Vagina (tissue), 2 donors: ENCODE data around the gene C1QL2. TPM values are rescaled to one million over a fixed set of nuclear protein-coding genes. Genes with fewer than 3 reads are reported as not detected.

ENCODE experiments used
- DNase-seq, 2 donors: peaks; one replicate each; pipeline ENCODE4 v3.0.0-alpha.2; 2017; ENCODE audit errors: extremely low spot score in 2 of 2
- H3K27ac ChIP-seq: fragments of 200-600 bp; sonication (generic); one replicate; pipeline ENCODE4 v1.5.1; 2019
- H3K27me3 ChIP-seq: fragments of 200-600 bp; sonication (generic); one replicate; pipeline ENCODE4 v1.5.1; 2019
- H3K36me3 ChIP-seq, 2 donors: fragments of 200-600 bp; sonication (generic); one replicate each; pipeline ENCODE4 v1.5.1; 2017 to 2019
- H3K4me1 ChIP-seq: fragments of 200-600 bp; sonication (generic); one replicate; pipeline ENCODE4 v1.5.1; 2019
- H3K4me3 ChIP-seq, 2 donors: fragments of 200-600 bp; sonication (generic); 1 replicate in 1 of 2; 2 replicates in 1 of 2; pipeline ENCODE4 v1.5.1; 2016 to 2019
- H3K9me3 ChIP-seq: fragments of 200-600 bp; sonication (generic); one replicate; pipeline ENCODE4 v1.5.1; 2019
- CTCF ChIP-seq, 3 experiments: fragments of 450-650 bp in 2 of 3; fragments of 200-600 bp in 1 of 3; sonication (generic) in 1 of 3; IDR thresholded peaks; one replicate each; pipeline ENCODE4 v1.5.1; 2017 to 2019; ENCODE audit warnings: antibody characterized with exemption in 3 of 3, mild to moderate bottlenecking in 2 of 3, moderate library complexity in 2 of 3
- POLR2A ChIP-seq, 2 donors: fragments of 450-650 bp; IDR thresholded peaks; one replicate each; pipeline ENCODE4 v1.6.1; 2017; ENCODE audit warnings: antibody characterized with exemption in 2 of 2, mild to moderate bottlenecking in 2 of 2, moderate library complexity in 2 of 2
- POLR2AphosphoS5 ChIP-seq, 2 donors: sonication (generic); formaldehyde crosslinking; IDR thresholded peaks; one replicate each; pipeline ENCODE4 v1.9.0; 2017; ENCODE audit warnings: antibody characterized with exemption in 2 of 2, mild to moderate bottlenecking in 2 of 2, low read depth in 1 of 2; ENCODE audit not compliant: insufficient read depth in 1 of 2
- intact Hi-C: fragments of 100-400 bp; cut with DNase I; formaldehyde crosslinking; loops from one replicate; pipeline ENCODE4 v1.15.1; 2023
- total RNA-seq: library from RNA; depleted of rRNA; stranded (reverse); fragments of >200 nt; gene quantifications from one replicate; pipeline ENCODE4 v1.2.3, GENCODE V29; 2016

C1QL2 gene
- total RNA-seq, 1 donor from 2014 or later: not detected

GRCh38 chr2:119184512-119184911, 26.0 kb upstream of the C1QL2 start:
- intact Hi-C loops: no loop called here
- TF ChIP-seq POLR2A (IDR thresholded peaks at IDR 0.05) (no peak), POLR2AphosphoS5 (IDR thresholded peaks at IDR 0.05; ENCODE audit: insufficient read depth in 1 of 2, low read depth in 1 of 2) (no peak), CTCF (IDR thresholded peaks at IDR 0.05) (no peak)

GRCh38 chr2:119181791-119182445, 23.4 kb upstream of the C1QL2 start:
- intact Hi-C loops: no loop called here
- DNase-seq: no peak
- H3K4me3 ChIP-seq: no peak overlapping the region
- no peaks in the 10 kb centered on the region for H3K4me1 ChIP-seq
- no peaks in the 10 kb centered on the region for H3K27me3 ChIP-seq
- H3K27ac ChIP-seq: no peak overlapping the region
- H3K9me3 ChIP-seq: no peaks in the 10 kb centered on the region
- no peak for TF ChIP-seq CTCF (IDR thresholded peaks at IDR 0.05)
- TF ChIP-seq POLR2A (IDR thresholded peaks at IDR 0.05): no peak
- TF ChIP-seq POLR2AphosphoS5 (IDR thresholded peaks at IDR 0.05; ENCODE audit: insufficient read depth in 1 of 2, low read depth in 1 of 2): no peak
- H3K36me3 ChIP-seq: no peaks in the 10 kb centered on the region

More at GRCh38 chr2:119184512-119184911, 26.0 kb upstream of the C1QL2 start:
- no peaks in the 10 kb centered on the region for H3K36me3 ChIP-seq
- H3K27ac ChIP-seq: no peak overlapping the region
- H3K27me3 ChIP-seq: no peaks in the 10 kb centered on the region
- DNase-seq: no peak
- no peaks in the 10 kb centered on the region for H3K9me3 ChIP-seq
- no peaks in the 10 kb centered on the region for H3K4me1 ChIP-seq
- no peak overlapping the region for H3K4me3 ChIP-seq

GRCh38 chr2:119181391-119181790, 22.8 kb upstream of the C1QL2 start:
- intact Hi-C loops: no loop called here
- DNase-seq: no peak
- Histone ChIP-seq H3K9me3 (no peaks in the 10 kb centered on the region), H3K27me3 (no peaks in the 10 kb centered on the region), H3K36me3 (no peaks in the 10 kb centered on the region), H3K4me1 (no peaks in the 10 kb centered on the region), H3K4me3 (no peak overlapping the region), H3K27ac (no peak overlapping the region)
- TF ChIP-seq CTCF (IDR thresholded peaks at IDR 0.05): no peak

GRCh38 chr2:119180892-119181291, 22.3 kb upstream of the C1QL2 start:
- Histone ChIP-seq H3K4me1 (no peaks in the 10 kb centered on the region), H3K4me3 (no peak overlapping the region), H3K9me3 (no peaks in the 10 kb centered on the region), H3K36me3 (no peaks in the 10 kb centered on the region), H3K27ac (no peak overlapping the region), H3K27me3 (no peaks in the 10 kb centered on the region)
- TF ChIP-seq POLR2AphosphoS5 (IDR thresholded peaks at IDR 0.05; ENCODE audit: insufficient read depth in 1 of 2, low read depth in 1 of 2): no peak
- TF ChIP-seq POLR2A (IDR thresholded peaks at IDR 0.05): no peak
- no peak for TF ChIP-seq CTCF (IDR thresholded peaks at IDR 0.05)
- DNase-seq: no peak
- intact Hi-C loops: no loop called here

GRCh38 chr2:119179991-119180390, 21.4 kb upstream of the C1QL2 start:
- intact Hi-C loops: no loop called here
- Histone ChIP-seq H3K27ac (no peak overlapping the region), H3K27me3 (no peaks in the 10 kb centered on the region), H3K9me3 (no peaks in the 10 kb centered on the region), H3K4me3 (no peak overlapping the region), H3K36me3 (no peaks in the 10 kb centered on the region), H3K4me1 (no peaks in the 10 kb centered on the region)
- DNase-seq: no peak
- no peak for TF ChIP-seq CTCF (IDR thresholded peaks at IDR 0.05)
- no peak for TF ChIP-seq POLR2A (IDR thresholded peaks at IDR 0.05)
- TF ChIP-seq POLR2AphosphoS5 (IDR thresholded peaks at IDR 0.05; ENCODE audit: insufficient read depth in 1 of 2, low read depth in 1 of 2): no peak
